Measurements from ENCODE around the gene ZNF727.
"Not testable (repeated sequence)": the region's sequence is repeated elsewhere in the genome, so short reads cannot be mapped to it uniquely, and the experiment has no call there.

The ZNF727 gene

GRCh38 chr7:64045301-64046040 lies at the start of gene ZNF727:
TSS of gene ZNF727 (plus strand) at chr7:64045434. CDS start at chr7:64045622, 188 bp downstream.
- Histone ChIP-seq H3K9ac (ENCODE audit: low read length) (peak within 1 kb of the TSS; percentile 3), H3K27ac (ENCODE audit: low read depth, low read length) (peak within 1 kb of the TSS; percentile 85)

GRCh38 chr7:63998549-63998948 lies 46.7 kb upstream of the ZNF727 start, which contains the start of gene ZNF722:
TSS of gene ZNF722 (plus strand) at chr7:63998849. CDS start at chr7:63998962, 113 bp downstream.
- no peaks in the 10 kb centered on the region for H3K4me1 ChIP-seq (ENCODE audit: control insufficient read depth, insufficient read depth, low read length)
- H3K27me3 ChIP-seq (ENCODE audit: control insufficient read depth, insufficient read depth, low read length) = no peaks in the 10 kb centered on the region
- no peak within 1 kb of the TSS for H3K9ac ChIP-seq (ENCODE audit: low read length)
- no peak within 1 kb of the TSS for H3K4me3 ChIP-seq (ENCODE audit: low read length)
- H3K27ac ChIP-seq (ENCODE audit: low read depth, low read length) = no peak within 1 kb of the TSS
- H3K36me3 ChIP-seq (ENCODE audit: control insufficient read depth, insufficient read depth, low read length) = no peaks in the 10 kb centered on the region

More at GRCh38 chr7:64045301-64046040, at the start of gene ZNF727:
- H3K36me3 ChIP-seq (ENCODE audit: control insufficient read depth, insufficient read depth, low read length) = no peaks in the 10 kb centered on the region
- peak within 1 kb of the TSS; percentile 73 for H3K4me3 ChIP-seq (ENCODE audit: low read length)
- H3K4me1 ChIP-seq (ENCODE audit: control insufficient read depth, insufficient read depth, low read length) = no peaks in the 10 kb centered on the region
- H3K27me3 ChIP-seq (ENCODE audit: control insufficient read depth, insufficient read depth, low read length) = no peaks in the 10 kb centered on the region

GRCh38 chr7:64015496-64015895 lies 29.7 kb upstream of the ZNF727 start:
- H3K4me1 ChIP-seq (ENCODE audit: control insufficient read depth, insufficient read depth, low read length); H3K27me3 ChIP-seq (ENCODE audit: control insufficient read depth, insufficient read depth, low read length): not testable (repeated sequence)

GRCh38 chr7:64035388-64035787 lies 9.8 kb upstream of the ZNF727 start:
- Histone ChIP-seq H3K27ac (ENCODE audit: low read depth, low read length) (no peak overlapping the region), H3K4me3 (ENCODE audit: low read length) (no peak overlapping the region), H3K9ac (ENCODE audit: low read length) (no peak overlapping the region), H3K27me3 (ENCODE audit: control insufficient read depth, insufficient read depth, low read length) (no peaks in the 10 kb centered on the region), H3K36me3 (ENCODE audit: control insufficient read depth, insufficient read depth, low read length) (no peaks in the 10 kb centered on the region), H3K4me1 (ENCODE audit: control insufficient read depth, insufficient read depth, low read length) (no peaks in the 10 kb centered on the region)

More at GRCh38 chr7:64015496-64015895, 29.7 kb upstream of the ZNF727 start:
- H3K9ac ChIP-seq (ENCODE audit: low read length); H3K36me3 ChIP-seq (ENCODE audit: control insufficient read depth, insufficient read depth, low read length); H3K27ac ChIP-seq (ENCODE audit: low read depth, low read length); H3K4me3 ChIP-seq (ENCODE audit: low read length): not testable (repeated sequence)

GRCh38 chr7:64037095-64037494 lies 8.1 kb upstream of the ZNF727 start:
- no peaks in the 10 kb centered on the region for H3K36me3 ChIP-seq (ENCODE audit: control insufficient read depth, insufficient read depth, low read length)
- H3K9ac ChIP-seq (ENCODE audit: low read length) = no peak overlapping the region
- H3K4me3 ChIP-seq (ENCODE audit: low read length) = no peak overlapping the region
- no peaks in the 10 kb centered on the region for H3K27me3 ChIP-seq (ENCODE audit: control insufficient read depth, insufficient read depth, low read length)
- H3K27ac ChIP-seq (ENCODE audit: low read depth, low read length) = no peak overlapping the region
- H3K4me1 ChIP-seq (ENCODE audit: control insufficient read depth, insufficient read depth, low read length) = no peaks in the 10 kb centered on the region

GRCh38 chr7:64046041-64046389 lies 781 bp downstream of the ZNF727 start:
- peak overlapping the region; percentile 73 for H3K4me3 ChIP-seq (ENCODE audit: low read length)
- H3K4me1 ChIP-seq (ENCODE audit: control insufficient read depth, insufficient read depth, low read length) = no peaks in the 10 kb centered on the region
- no peaks in the 10 kb centered on the region for H3K27me3 ChIP-seq (ENCODE audit: control insufficient read depth, insufficient read depth, low read length)
- peak overlapping the region; percentile 85 for H3K27ac ChIP-seq (ENCODE audit: low read depth, low read length)
- no peak overlapping the region for H3K9ac ChIP-seq (ENCODE audit: low read length)
- no peaks in the 10 kb centered on the region for H3K36me3 ChIP-seq (ENCODE audit: control insufficient read depth, insufficient read depth, low read length)

GRCh38 chr7:64077837-64078698 lies 32.8 kb downstream of the ZNF727 start:
- not testable (repeated sequence) for H3K36me3 ChIP-seq (ENCODE audit: control insufficient read depth, insufficient read depth, low read length); H3K27ac ChIP-seq (ENCODE audit: low read depth, low read length); H3K27me3 ChIP-seq (ENCODE audit: control insufficient read depth, insufficient read depth, low read length); H3K9ac ChIP-seq (ENCODE audit: low read length); H3K4me1 ChIP-seq (ENCODE audit: control insufficient read depth, insufficient read depth, low read length); H3K4me3 ChIP-seq (ENCODE audit: low read length)

- Histone ChIP-seq H3K4me3 (ENCODE audit: low read length) (no peak overlapping the region), H3K9ac (ENCODE audit: low read length) (no peak overlapping the region), H3K4me1 (ENCODE audit: control insufficient read depth, insufficient read depth, low read length) (no peaks in the 10 kb centered on the region), H3K27me3 (ENCODE audit: control insufficient read depth, insufficient read depth, low read length) (no peaks in the 10 kb centered on the region), H3K36me3 (ENCODE audit: control insufficient read depth, insufficient read depth, low read length) (no peaks in the 10 kb centered on the region), H3K27ac (ENCODE audit: low read depth, low read length) (no peak overlapping the region)
These were observed 33.4 kb downstream of the ZNF727 start for GRCh38 chr7:64078699-64078994.

- no peak overlapping the region for H3K4me3 ChIP-seq (ENCODE audit: low read length)
These were observed 42.3 kb downstream of the ZNF727 start for GRCh38 chr7:64087501-64087900.

GRCh38 chr7:64088863-64089262 lies 43.6 kb downstream of the ZNF727 start:
- H3K27ac ChIP-seq (ENCODE audit: low read depth, low read length); H3K36me3 ChIP-seq (ENCODE audit: control insufficient read depth, insufficient read depth, low read length); H3K4me1 ChIP-seq (ENCODE audit: control insufficient read depth, insufficient read depth, low read length); H3K27me3 ChIP-seq (ENCODE audit: control insufficient read depth, insufficient read depth, low read length); H3K9ac ChIP-seq (ENCODE audit: low read length); H3K4me3 ChIP-seq (ENCODE audit: low read length): not testable (repeated sequence)

More at GRCh38 chr7:64087501-64087900, 42.3 kb downstream of the ZNF727 start:
- Histone ChIP-seq H3K27ac (ENCODE audit: low read depth, low read length) (no peak overlapping the region), H3K36me3 (ENCODE audit: control insufficient read depth, insufficient read depth, low read length) (no peaks in the 10 kb centered on the region), H3K9ac (ENCODE audit: low read length) (no peak overlapping the region), H3K27me3 (ENCODE audit: control insufficient read depth, insufficient read depth, low read length) (no peaks in the 10 kb centered on the region), H3K4me1 (ENCODE audit: control insufficient read depth, insufficient read depth, low read length) (no peaks in the 10 kb centered on the region)
